NCI-H128 (cell line): ENCODE measurements around the gene MAOB.

Experiments
- DNase-seq: peaks from one replicate; lab custom pipeline; 2025; ENCODE audit not compliant: unreplicated experiment; lab: John Stamatoyannopoulos, UW

MAOB gene

DNA sequence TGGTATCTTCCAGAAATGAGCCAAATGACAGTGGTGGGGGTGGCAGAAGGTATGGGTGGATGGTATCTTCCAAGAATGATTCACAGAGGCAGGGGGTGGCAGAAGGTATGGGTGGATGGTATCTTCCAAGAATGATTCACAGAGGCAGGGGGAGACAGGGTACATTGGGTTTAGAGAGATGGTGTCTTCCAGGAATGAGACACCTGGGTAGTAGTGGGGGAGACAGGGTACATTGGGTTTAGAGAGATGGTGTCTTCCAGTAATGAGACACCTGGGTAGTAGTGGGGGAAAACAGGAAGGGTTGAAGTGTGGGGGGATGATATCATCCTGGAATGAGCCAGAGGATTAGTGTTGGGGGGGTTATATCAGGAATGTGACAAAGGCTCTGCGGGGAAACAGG, 164.2 kb downstream of the MAOB start:
- no peak for DNase-seq

DNA sequence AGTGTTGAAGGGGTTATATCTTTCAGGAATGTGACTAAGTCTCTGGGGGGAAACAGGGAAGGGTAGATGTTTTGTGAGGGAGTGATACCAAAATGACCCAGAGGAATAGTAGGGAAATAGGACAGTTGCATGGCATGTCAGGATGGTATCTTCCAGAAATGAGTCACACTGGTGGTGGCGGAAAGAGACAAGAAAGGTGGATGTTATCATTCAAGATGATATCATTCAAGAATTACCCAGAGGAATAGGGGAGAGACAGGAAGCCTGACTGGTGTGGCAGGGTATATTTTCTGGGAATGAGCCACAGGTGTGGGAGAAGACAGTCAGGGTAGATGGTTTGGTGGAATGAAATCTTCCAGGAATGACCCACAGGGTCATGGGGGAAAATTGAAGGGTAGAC, 165.1 kb downstream of the MAOB start:
- no peak for DNase-seq

DNA sequence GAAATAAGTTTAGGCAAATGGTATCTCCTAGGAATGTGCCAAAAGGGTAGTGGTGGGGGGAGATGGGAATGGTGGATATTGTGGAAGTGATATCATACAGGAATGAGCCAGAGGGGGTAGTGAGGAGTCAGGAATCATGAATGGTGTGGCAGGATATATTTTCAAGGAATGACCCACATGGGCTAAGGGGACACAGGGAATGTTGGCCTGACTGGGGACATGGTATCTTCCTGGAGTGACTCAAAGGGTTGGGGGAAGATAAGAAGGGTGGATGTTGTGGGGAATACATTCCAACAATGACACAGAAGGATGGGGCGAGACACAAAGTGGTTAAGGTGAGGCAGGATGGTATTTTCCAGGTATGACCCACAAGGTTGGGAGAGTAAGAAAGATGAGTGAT, 165.6 kb downstream of the MAOB start:
- no peak for DNase-seq
